A673 (cell line): ENCODE results near the gene LIN9. TPM values are rescaled to one million over a fixed set of nuclear protein-coding genes. Genes with fewer than 3 reads are reported as not detected.
"Not testable (repeated sequence)": the region's sequence is repeated elsewhere in the genome, so short reads cannot be mapped to it uniquely, and the experiment has no call there.

Source experiments
- BruUV-seq: library from RNA; stranded (reverse); fragments of 400-500 nt; replicated peaks from 2 replicates; lab custom pipeline; 2021; lab: Mats Ljungman, UMichigan
- CTCF ChIA-PET: fragments of 300-600 bp; sonication (Branson Sonifier 250); formaldehyde crosslinking; loops from one replicate; lab custom pipeline; 2022; ENCODE audit warnings: antibody characterized with exemption; lab: Charles Lee
- POLR2A ChIA-PET: fragments of 300-600 bp; sonication (Branson Sonifier 250); formaldehyde crosslinking; loops from one replicate; lab custom pipeline; 2022; ENCODE audit warnings: antibody characterized with exemption; ENCODE audit not compliant: low non-redundant PET; lab: Charles Lee
- DNase-seq: peaks from one replicate; pipeline ENCODE4 v3.0.0-alpha.2; 2015; ENCODE audit warnings: low spot score
- H3K27ac ChIP-seq: fragments of 200-600 bp; sonication (generic); 2 replicates; pipeline ENCODE4 v1.5.1; 2016; ENCODE audit warnings: mixed run types, low read depth, mild to moderate bottlenecking, mixed read lengths, antibody characterized with exemption, low read length; ENCODE audit not compliant: poor library complexity, severe bottlenecking
- H3K27me3 ChIP-seq: fragments of 200-600 bp; sonication (generic); replicated peaks from 2 replicates; pipeline ENCODE4 v1.6.1; 2017; ENCODE audit warnings: mixed run types, low read depth, mild to moderate bottlenecking, mixed read lengths, antibody characterized with exemption, low read length; ENCODE audit not compliant: insufficient read depth, poor library complexity
- H3K36me3 ChIP-seq: fragments of 200-600 bp; sonication (generic); 2 replicates; pipeline ENCODE4 v1.6.1; 2016; ENCODE audit warnings: mixed run types, mild to moderate bottlenecking, mixed read lengths, antibody characterized with exemption, low read length; ENCODE audit not compliant: insufficient read depth, poor library complexity, severe bottlenecking
- H3K4me1 ChIP-seq: fragments of 200-600 bp; sonication (generic); 2 replicates; pipeline ENCODE4 v1.6.1; 2017; ENCODE audit warnings: mixed run types, mild to moderate bottlenecking, mixed read lengths, antibody characterized with exemption, low read length; ENCODE audit not compliant: insufficient read depth, poor library complexity, severe bottlenecking
- H3K4me3 ChIP-seq: fragments of 200-600 bp; sonication (generic); 2 replicates; pipeline ENCODE4 v1.5.1; 2016; ENCODE audit warnings: low read depth, mixed run types, mild to moderate bottlenecking, mixed read lengths, low read length; ENCODE audit not compliant: poor library complexity, severe bottlenecking
- H3K9me3 ChIP-seq: fragments of 200-600 bp; sonication (generic); 2 replicates; pipeline ENCODE4 v1.6.1; 2016; ENCODE audit warnings: mixed run types, low read depth, mild to moderate bottlenecking, mixed read lengths, antibody characterized with exemption, low read length; ENCODE audit not compliant: poor library complexity, severe bottlenecking
- CTCF ChIP-seq: fragments of 300-800, 200-600 bp; sonication (generic); conservative IDR thresholded peaks from 2 replicates; pipeline ENCODE4 v1.5.1; 2017; ENCODE audit warnings: low read depth, mild to moderate bottlenecking, antibody characterized with exemption, low read length, moderate library complexity, mixed read lengths
- EZH2 ChIP-seq: fragments of 200-600 bp; sonication (generic); IDR thresholded peaks from 2 replicates; pipeline ENCODE4 v1.6.1; 2017; ENCODE audit warnings: borderline replicate concordance, low read depth, mild to moderate bottlenecking, mixed read lengths, antibody characterized with exemption, low read length; ENCODE audit not compliant: poor library complexity, severe bottlenecking
- intact Hi-C: fragments of 100-400 bp; cut with micrococcal nuclease; formaldehyde crosslinking; loops from one replicate; pipeline ENCODE4 v1.10.0; 2022; ENCODE audit not compliant: unreplicated experiment
- total RNA-seq: library from RNA; stranded (reverse); gene quantifications from 2 replicates; pipeline ENCODE4 v1.2.3, GENCODE V29; 2021

Gene LIN9
- total RNA-seq, 1 experiment from 2014 or later, result 20.7 TPM

- intact Hi-C loops, result no loop called here
- no peaks in the 10 kb centered on the region for H3K9me3 ChIP-seq
- H3K36me3 ChIP-seq, result no peaks in the 10 kb centered on the region
- ChIA-PET CTCF (no interaction called here), POLR2A (no interaction called here)
- no peak overlapping the region for H3K4me3 ChIP-seq
- H3K27me3 ChIP-seq, result no peaks in the 10 kb centered on the region
- TF ChIP-seq CTCF, result no peak
- no peak for TF ChIP-seq EZH2
- H3K4me1 ChIP-seq, result peaks cover 2% of the 10 kb centered on the region
- BruUV-seq, result no TSS peak
- DNase-seq, result no peak
- no peak overlapping the region for H3K27ac ChIP-seq
These were observed 104.8 kb downstream of the LIN9 start for GRCh38 chr1:226204198-226204597.

GRCh38 chr1:226203655-226204054 is 105.3 kb downstream of the LIN9 start:
- intact Hi-C loops, result no loop called here

GRCh38 chr1:226203240-226203639 is 105.7 kb downstream of the LIN9 start:
- POLR2A ChIA-PET, result no interaction called here
- intact Hi-C loops, result no loop called here

More at GRCh38 chr1:226203655-226204054, 105.3 kb downstream of the LIN9 start:
- Histone ChIP-seq H3K36me3 (no peaks in the 10 kb centered on the region), H3K27me3 (no peaks in the 10 kb centered on the region), H3K4me3 (no peak overlapping the region), H3K4me1 (no peaks in the 10 kb centered on the region), H3K9me3 (no peaks in the 10 kb centered on the region), H3K27ac (no peak overlapping the region)
- POLR2A ChIA-PET, result no interaction called here
- TF ChIP-seq CTCF, result no peak
- no peak for TF ChIP-seq EZH2
- CTCF ChIA-PET, result no interaction called here
- no TSS peak for BruUV-seq
- no peak for DNase-seq

GRCh38 chr1:226202666-226203065 is 106.3 kb downstream of the LIN9 start:
- BruUV-seq, H3K9me3 ChIP-seq, H3K36me3 ChIP-seq, intact Hi-C loops, H3K4me3 ChIP-seq, H3K4me1 ChIP-seq, H3K27ac ChIP-seq, H3K27me3 ChIP-seq, DNase-seq, POLR2A ChIA-PET: not testable (repeated sequence)
- CTCF ChIA-PET, result interaction anchor here (1.4 kb wide), 1 partner anchor 78 kb away, joined by 10 read pairs; no protein-coding TSS in a partner anchor

More at GRCh38 chr1:226203240-226203639, 105.7 kb downstream of the LIN9 start:
- no peak overlapping the region for H3K4me3 ChIP-seq
- DNase-seq, result no peak
- H3K27me3 ChIP-seq, result no peaks in the 10 kb centered on the region
- no peaks in the 10 kb centered on the region for H3K36me3 ChIP-seq
- BruUV-seq, result no TSS peak
- TF ChIP-seq CTCF, result no peak
- TF ChIP-seq EZH2, result no peak
- no peaks in the 10 kb centered on the region for H3K9me3 ChIP-seq
- H3K27ac ChIP-seq, result no peak overlapping the region
- CTCF ChIA-PET, result no interaction called here
- no peaks in the 10 kb centered on the region for H3K4me1 ChIP-seq
